ENCODE data around the gene HOXA3.

Gene HOXA3

GRCh38 chr7:27141923-27142579 is 10.3 kb downstream of the HOXA3 start:
- DNase-seq: no peak

- DNase-seq: no peak
These were observed 11.1 kb downstream of the HOXA3 start for GRCh38 chr7:27141137-27141922.

GRCh38 chr7:27140126-27140857 is 12.1 kb downstream of the HOXA3 start:
- DNase-seq: no peak

GRCh38 chr7:27139334-27140125 is 12.9 kb downstream of the HOXA3 start:
- no peak for DNase-seq

- no peak for DNase-seq
These were observed 13.4 kb downstream of the HOXA3 start for GRCh38 chr7:27138985-27139333.

GRCh38 chr7:27138472-27138871 is 13.9 kb downstream of the HOXA3 start:
- DNase-seq: no peak

- DNase-seq: no peak
These were observed 14.6 kb downstream of the HOXA3 start for GRCh38 chr7:27137640-27138315.

GRCh38 chr7:27134392-27134791 is 18.0 kb downstream of the HOXA3 start:
- DNase-seq: no peak

- no peak for DNase-seq
These were observed 18.8 kb downstream of the HOXA3 start for GRCh38 chr7:27133409-27134231.

GRCh38 chr7:27132978-27133377 is 19.4 kb downstream of the HOXA3 start:
- no peak for DNase-seq

GRCh38 chr7:27132214-27132613 is 20.2 kb downstream of the HOXA3 start:
- no peak for DNase-seq

- no peak for DNase-seq
These were observed 21.0 kb downstream of the HOXA3 start for GRCh38 chr7:27131390-27131819.

- peak; percentile 28 for DNase-seq
These were observed 21.6 kb downstream of the HOXA3 start, which contains the start of gene HOXA4 for GRCh38 chr7:27130540-27131389. Gene HOXA4 (minus strand): TSS chr7:27130757. CDS start chr7:27130733, 24 bp downstream.

- DNase-seq: no peak
These were observed 22.4 kb downstream of the HOXA3 start for GRCh38 chr7:27129729-27130539.

GRCh38 chr7:27128776-27129728 is 23.3 kb downstream of the HOXA3 start:
- no peak for DNase-seq

GRCh38 chr7:27128034-27128433 is 24.3 kb downstream of the HOXA3 start:
- peak; percentile 95 for DNase-seq

- no peak for DNase-seq
These were observed 25.6 kb downstream of the HOXA3 start for GRCh38 chr7:27126596-27127327.

Data from DMS79 (cell line).